SK-N-MC (cell line): ENCODE measurements around the gene RELN.

ENCODE experiments used
- EZH2 ChIP-seq: fragments of 200-600 bp; sonication (generic); IDR thresholded peaks from one replicate; pipeline ENCODE4 v1.6.1; 2017; ENCODE audit warnings: antibody characterized with exemption
- POLR2AphosphoS5 ChIP-seq: IDR thresholded peaks from 2 replicates; pipeline ENCODE4 v1.6.1; 2012; ENCODE audit warnings: mild to moderate bottlenecking, low read depth, low read length, borderline replicate concordance

GRCh38 chr7:103702982-103703381 is 286.5 kb downstream of the RELN start:
- no peak for TF ChIP-seq POLR2AphosphoS5
- no peak for TF ChIP-seq EZH2
